Common myeloid progenitor, CD34-positive (primary cell): ENCODE results near the gene MAP3K4.

ENCODE experiments used
- CTCF ChIA-PET: fragments of 350-600 bp; sonication (Branson Sonifier 250); formaldehyde crosslinking; loops from one replicate; lab custom pipeline; 2021; ENCODE audit warnings: antibody characterized with exemption; lab: Charles Lee
- POLR2A ChIA-PET: fragments of 350-600 bp; sonication (Branson Sonifier 250); formaldehyde crosslinking; loops from one replicate; lab custom pipeline; 2021; ENCODE audit warnings: antibody characterized with exemption; lab: Charles Lee
- DNase-seq, 3 donors: peaks; one replicate each; pipeline versions ENCODE4 v3.0.0 to v3.0.0-alpha.2; 2013
- H3K27ac ChIP-seq, 2 experiments: 1 replicate in 1 of 2; 2 replicates in 1 of 2; pipeline ENCODE4 v1.7.0; 2013; ENCODE audit warnings: inconsistent platforms in 2 of 2, low read length in 2 of 2, mild to moderate bottlenecking in 2 of 2, low read depth in 1 of 2, moderate library complexity in 1 of 2; ENCODE audit not compliant: severe bottlenecking in 2 of 2, insufficient read depth in 1 of 2, poor library complexity in 1 of 2
- H3K27me3 ChIP-seq, 5 experiments: replicated peaks in 2 of 5; 1 replicate in 3 of 5; 2 replicates in 2 of 5; pipeline versions ENCODE4 v1.6.1 to v1.7.0; 2013; ENCODE audit warnings: low read length in 4 of 5, mild to moderate bottlenecking in 2 of 5, moderate library complexity in 2 of 5, inconsistent platforms in 1 of 5; ENCODE audit not compliant: insufficient read depth in 5 of 5, control insufficient read depth in 4 of 5
- H3K36me3 ChIP-seq, 4 experiments: 1 replicate in 2 of 4; 2 replicates in 2 of 4; pipeline versions ENCODE4 v1.6.1 to v1.7.0; 2013; ENCODE audit warnings: low read length in 3 of 4, control low read depth in 1 of 4, mild to moderate bottlenecking in 1 of 4; ENCODE audit not compliant: control insufficient read depth in 4 of 4, insufficient read depth in 4 of 4
- H3K4me1 ChIP-seq, 4 experiments: 1 replicate in 3 of 4; 2 replicates in 1 of 4; pipeline versions ENCODE4 v1.6.1 to v1.7.1; 2013; ENCODE audit warnings: low read length in 3 of 4, mild to moderate bottlenecking in 3 of 4, control low read depth in 1 of 4, inconsistent platforms in 1 of 4, moderate library complexity in 1 of 4; ENCODE audit not compliant: control insufficient read depth in 4 of 4, insufficient read depth in 4 of 4; ENCODE audit errors: control extremely low read depth in 1 of 4
- H3K4me3 ChIP-seq, 7 experiments: 1 replicate in 4 of 7; 2 replicates in 3 of 7; pipeline versions ENCODE4 v1.5.1 to v1.7.0; 2013; ENCODE audit warnings: mild to moderate bottlenecking in 7 of 7, low read length in 6 of 7, moderate library complexity in 6 of 7, inconsistent platforms in 2 of 7, low read depth in 2 of 7, control low read depth in 1 of 7; ENCODE audit not compliant: insufficient read depth in 4 of 7, control insufficient read depth in 1 of 7; ENCODE audit errors: extremely low read depth in 1 of 7
- H3K9me3 ChIP-seq, 5 experiments: 1 replicate in 4 of 5; 2 replicates in 1 of 5; pipeline versions ENCODE4 v1.6.1 to v1.7.1; 2013; ENCODE audit warnings: low read length in 4 of 5, mild to moderate bottlenecking in 2 of 5, inconsistent platforms in 1 of 5, low read depth in 1 of 5, moderate library complexity in 1 of 5; ENCODE audit not compliant: control insufficient read depth in 4 of 5, insufficient read depth in 2 of 5; ENCODE audit errors: control extremely low read depth in 1 of 5
- WGBS: methylation state at CpG from one replicate; pipeline ENCODE4 v1.1.5; 2013; ENCODE audit not compliant: insufficient coverage; 5-methylcytosine and 5-hydroxymethylcytosine counted together

The MAP3K4 gene

DNA sequence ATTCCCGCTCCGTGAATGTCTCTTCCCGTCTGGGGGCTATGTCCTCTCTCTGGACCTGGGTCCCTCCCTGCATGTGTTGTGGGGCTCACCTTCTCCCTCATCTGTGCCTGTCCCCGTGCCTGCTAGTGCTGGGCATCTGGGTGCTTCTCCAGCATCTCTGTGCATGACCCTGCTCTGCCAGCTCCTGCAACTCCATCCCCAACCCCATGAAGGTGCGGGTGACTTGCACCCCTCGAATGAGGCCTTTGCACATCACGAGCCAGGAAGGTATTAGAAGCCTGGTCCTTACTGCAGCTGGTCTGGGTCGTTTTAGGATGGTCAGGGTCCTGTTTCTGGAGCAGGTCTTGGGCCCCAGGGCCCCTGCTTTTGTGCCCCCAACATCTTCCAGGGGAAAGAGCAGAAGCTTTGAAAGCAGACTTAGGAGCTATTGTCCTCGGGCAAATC, 172.6 kb downstream of the MAP3K4 start:
- DNase-seq: no peak
- no peaks in the 10 kb centered on the region for H3K9me3 ChIP-seq
- ChIA-PET POLR2A (no interaction called here), CTCF (interaction anchor here (1.4 kb wide), 1 partner anchor 208 kb away, joined by 10 read pairs; no protein-coding TSS in a partner anchor)
- no peak overlapping the region for H3K27ac ChIP-seq
- H3K27me3 ChIP-seq: no peaks in the 10 kb centered on the region
- no peak overlapping the region for H3K4me3 ChIP-seq
- H3K36me3 ChIP-seq: peaks cover 0 to 50% (median 21%) of the 10 kb centered on the region in 4 experiments
- peaks cover 0 to 1% (median 0%) of the 10 kb centered on the region in 4 experiments for H3K4me1 ChIP-seq
- 97% methylated on average over 7 of the region's 9 CpGs for WGBS

DNA sequence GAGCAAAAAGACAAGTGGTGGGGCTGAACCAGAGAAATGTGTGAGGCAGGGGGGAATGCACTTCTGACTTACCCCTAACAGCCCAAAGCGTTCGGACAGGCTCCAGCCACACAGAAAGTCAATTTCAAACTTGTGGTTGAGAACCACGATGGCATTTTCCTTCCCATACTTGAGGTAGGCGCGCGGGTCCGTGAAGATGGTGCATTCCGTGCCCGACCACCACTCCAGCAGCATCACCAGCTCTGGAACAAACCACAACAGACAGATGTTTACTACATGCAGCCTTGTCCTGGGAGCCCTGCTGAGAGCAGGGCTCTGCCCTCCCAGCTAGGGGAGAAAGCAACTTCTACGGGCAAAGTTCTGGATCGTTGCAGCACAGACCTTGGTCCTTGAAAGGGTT, 174.6 kb downstream of the MAP3K4 start:
- CTCF ChIA-PET: interaction anchor here (0.7 to 1.5 kb wide), 4 partner anchors 12 to 205 kb away, joined by 3 to 5 read pairs (median 4); no protein-coding TSS in a partner anchor

DNA sequence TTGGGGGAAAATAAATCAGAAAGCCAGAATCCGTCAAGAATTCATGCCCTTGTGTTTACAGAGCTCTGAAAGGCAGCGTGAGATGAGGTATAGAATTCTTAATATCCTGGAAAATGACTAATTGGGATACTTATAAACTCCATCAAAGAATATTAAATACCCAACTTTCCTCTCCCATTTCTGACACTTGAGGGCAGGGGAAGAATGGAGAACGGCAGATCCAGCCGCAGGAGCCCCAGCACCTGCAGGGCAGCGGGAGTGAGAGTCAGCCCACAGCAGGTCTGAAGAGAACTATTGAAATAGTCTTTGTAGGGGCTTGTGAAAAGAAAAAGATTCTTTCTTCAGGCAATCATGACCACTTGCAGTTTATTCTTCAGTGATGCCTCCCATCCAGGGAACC, 175.1 kb downstream of the MAP3K4 start:
- no peak for DNase-seq
- Histone ChIP-seq H3K27ac (no peak overlapping the region), H3K36me3 (peaks cover 0 to 42% (median 13%) of the 10 kb centered on the region in 4 experiments), H3K4me3 (no peak overlapping the region), H3K4me1 (peaks cover 0 to 10% (median 5%) of the 10 kb centered on the region in 4 experiments), H3K27me3 (no peaks in the 10 kb centered on the region), H3K9me3 (peaks cover 0 to 3% (median 0%) of the 10 kb centered on the region in 5 experiments)
- no CpG with 5 or more reads among the region's 5 CpGs for WGBS
- ChIA-PET CTCF (interaction anchor here (1.2 to 2.1 kb wide), 4 partner anchors 9 to 205 kb away, joined by 3 to 6 read pairs (median 5); no protein-coding TSS in a partner anchor), POLR2A (no interaction called here)

More for the DNA sequence above, 174.6 kb downstream of the MAP3K4 start:
- Histone ChIP-seq H3K4me1 (peaks cover 0 to 10% (median 5%) of the 10 kb centered on the region in 4 experiments), H3K27me3 (no peaks in the 10 kb centered on the region), H3K27ac (no peak overlapping the region), H3K9me3 (peaks cover 0 to 2% (median 0%) of the 10 kb centered on the region in 5 experiments), H3K4me3 (no peak overlapping the region), H3K36me3 (peaks cover 0 to 47% (median 18%) of the 10 kb centered on the region in 4 experiments)
- DNase-seq: no peak
- WGBS: 91% methylated on average over 10 of the region's 11 CpGs
- POLR2A ChIA-PET: no interaction called here
